GM10847 (cell line): ENCODE measurements around the gene RNF157.

Experiments used
- POLR2A ChIP-seq: IDR thresholded peaks from 2 replicates; pipeline ENCODE4 v1.6.1; 2011; ENCODE audit not compliant: insufficient read length; ENCODE audit errors: extremely low read depth

RNF157 gene

DNA sequence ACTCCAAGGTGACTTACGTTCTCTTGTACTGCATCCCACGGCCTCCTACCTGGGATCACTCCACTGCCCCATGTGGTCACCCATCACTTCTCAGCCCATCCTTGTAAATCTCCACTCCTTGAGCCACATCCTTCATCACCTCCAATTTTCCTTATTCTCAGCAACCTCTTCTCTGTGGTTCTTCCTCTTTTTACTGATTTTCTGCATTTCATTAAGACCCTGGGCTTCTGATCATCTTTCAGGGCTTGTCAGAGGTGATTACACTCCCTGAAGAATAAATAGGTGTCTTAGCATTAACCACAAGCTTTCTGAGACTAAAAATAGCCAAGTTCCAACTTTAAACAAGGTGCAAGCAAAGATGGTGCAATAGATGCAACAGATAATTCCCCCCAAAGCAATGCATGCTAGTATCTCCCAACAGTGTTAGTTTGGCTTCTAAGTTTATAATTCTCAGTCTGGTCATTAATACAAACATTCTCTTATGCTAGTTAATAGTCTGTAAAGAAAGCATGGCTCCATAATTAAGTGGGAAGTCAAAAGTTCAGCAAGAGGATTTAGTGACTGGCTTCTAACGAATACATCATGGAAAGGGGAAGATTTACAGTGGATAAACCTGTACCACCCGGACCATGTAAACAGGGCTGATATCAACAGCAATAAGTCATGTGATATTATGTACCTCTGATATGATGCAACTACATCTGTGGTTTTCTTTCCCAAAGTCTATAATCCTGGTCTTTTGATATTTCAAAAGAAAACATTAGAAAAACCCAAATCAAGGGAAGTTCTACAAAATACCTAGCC lies 51.9 kb downstream of the RNF157 start:
- TF ChIP-seq POLR2A, result no peak

DNA sequence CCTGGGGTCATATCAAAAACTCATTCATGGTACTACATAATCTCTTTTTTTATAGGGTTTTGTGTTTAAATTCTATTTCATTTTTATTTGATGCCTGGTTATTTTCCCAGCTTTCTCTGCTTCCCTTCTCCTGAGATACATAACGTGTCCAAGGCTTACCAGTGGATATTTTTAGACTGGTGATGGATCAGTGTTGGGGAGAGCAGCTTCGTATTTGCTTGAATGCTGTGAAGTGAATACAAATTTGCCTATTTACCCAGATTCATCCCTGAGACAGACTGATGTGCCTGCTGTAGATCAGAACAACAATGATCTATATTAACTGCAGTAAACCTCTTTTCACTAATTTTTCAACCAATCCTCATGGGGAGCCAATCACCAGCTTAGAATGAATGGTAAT lies 56.0 kb downstream of the RNF157 start:
- no peak for TF ChIP-seq POLR2A

DNA sequence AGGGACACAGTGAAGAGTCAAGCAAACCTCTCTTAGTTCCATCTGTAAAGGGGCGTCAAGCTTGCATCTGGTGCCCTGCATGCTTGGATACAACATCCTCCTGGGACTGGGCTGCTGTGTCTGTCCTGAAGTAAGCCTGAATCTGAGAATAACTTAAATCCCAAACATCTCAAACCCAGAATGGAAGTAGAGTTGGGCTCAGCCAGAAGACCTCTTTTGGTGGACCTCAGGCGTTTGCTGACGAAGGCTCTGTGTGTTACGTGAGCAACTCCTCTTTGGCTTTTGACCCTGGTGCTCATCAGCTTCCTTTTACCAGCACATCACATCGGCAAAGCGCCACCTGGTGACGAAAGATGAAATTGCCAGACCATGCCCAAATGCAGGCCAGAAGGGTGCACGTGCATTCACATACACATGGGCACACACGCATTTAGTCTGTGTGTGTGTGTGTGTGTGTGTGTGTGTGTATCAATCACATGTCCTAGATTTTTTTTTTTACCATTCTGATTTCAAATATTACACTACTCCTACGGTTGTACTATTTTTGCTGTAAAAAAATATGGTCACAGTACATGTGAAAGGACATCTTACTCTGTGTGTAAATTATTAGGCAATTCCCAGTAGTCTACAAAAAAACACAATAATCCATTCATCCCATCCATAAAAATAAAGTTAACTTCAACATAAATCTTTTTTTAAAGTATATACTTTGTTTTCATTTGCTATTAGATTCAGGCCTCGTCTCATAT lies 58.1 kb downstream of the RNF157 start:
- no peak for TF ChIP-seq POLR2A

- TF ChIP-seq POLR2A, result no peak
Observed at GRCh38 chr17:76179496-76180467, 60.5 kb downstream of the RNF157 start.

GRCh38 chr17:76178124-76178523 lies 62.2 kb downstream of the RNF157 start:
- no peak for TF ChIP-seq POLR2A

GRCh38 chr17:76176701-76177574 lies 63.4 kb downstream of the RNF157 start:
- no peak for TF ChIP-seq POLR2A

DNA sequence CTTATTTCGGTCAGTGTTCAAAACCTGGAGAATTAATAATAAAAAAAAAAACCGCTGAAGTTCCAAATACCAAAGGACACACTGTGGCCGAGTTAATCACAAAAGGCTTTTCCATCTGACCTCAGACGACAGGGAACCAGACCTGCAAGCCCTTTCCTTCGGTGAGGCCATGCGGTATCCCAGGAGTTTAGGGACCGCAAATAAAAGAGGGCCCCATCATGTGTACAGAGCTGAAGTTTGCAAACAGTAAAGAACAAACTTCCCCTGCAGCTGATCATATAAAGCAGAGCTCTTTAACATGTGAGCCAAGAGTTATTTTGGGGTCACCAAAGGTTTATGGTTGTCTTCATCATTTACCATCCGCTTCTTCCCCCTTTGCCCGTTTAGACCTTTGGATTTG lies 66.3 kb downstream of the RNF157 start:
- TF ChIP-seq POLR2A, result no peak

- no peak for TF ChIP-seq POLR2A
Observed at GRCh38 chr17:76173474-76173873, 66.8 kb downstream of the RNF157 start.

- no peak for TF ChIP-seq POLR2A
Observed at GRCh38 chr17:76171706-76172105, 68.6 kb downstream of the RNF157 start.

DNA sequence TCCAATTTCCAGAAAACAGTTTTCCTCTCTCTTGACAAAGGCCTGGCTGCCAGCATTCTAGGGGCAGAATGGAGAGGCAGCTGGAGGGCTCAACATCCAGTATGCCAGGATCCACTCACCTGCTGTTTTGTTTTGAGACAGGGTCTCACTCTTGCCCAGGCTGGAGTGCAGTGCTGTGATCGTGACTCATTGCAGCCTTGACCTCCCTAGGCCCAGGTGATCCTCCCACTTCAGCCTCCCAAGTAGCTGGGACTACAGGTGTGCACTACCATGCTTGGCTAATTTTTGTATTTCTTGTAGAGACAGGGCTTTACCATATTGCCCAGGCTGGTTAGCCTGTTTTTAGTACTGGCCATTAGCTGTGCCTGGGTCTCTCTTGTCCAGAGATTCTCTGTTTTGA lies 70.2 kb downstream of the RNF157 start:
- no peak for TF ChIP-seq POLR2A

DNA sequence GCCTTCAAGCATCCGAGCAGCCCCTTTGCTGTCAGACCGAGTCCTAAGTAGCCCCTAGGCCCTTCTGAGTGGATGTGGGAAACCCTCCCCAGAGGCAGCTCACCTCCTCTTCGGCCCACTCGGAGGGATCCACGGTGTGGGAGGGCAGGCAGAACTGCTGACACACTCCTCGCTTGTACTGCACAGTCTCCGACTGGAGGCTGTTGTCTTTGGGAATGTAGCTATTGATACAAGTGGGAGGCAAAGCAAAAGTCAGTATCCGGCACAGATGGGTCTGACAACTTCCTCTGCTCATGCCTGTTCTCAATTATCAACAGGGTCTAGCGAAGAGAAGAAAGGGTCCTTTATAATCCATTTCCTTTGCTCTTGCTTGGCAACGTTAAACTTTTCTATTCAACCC lies 73.4 kb downstream of the RNF157 start:
- TF ChIP-seq POLR2A, result no peak

GRCh38 chr17:76166168-76166567 lies 74.1 kb downstream of the RNF157 start:
- TF ChIP-seq POLR2A, result no peak

DNA sequence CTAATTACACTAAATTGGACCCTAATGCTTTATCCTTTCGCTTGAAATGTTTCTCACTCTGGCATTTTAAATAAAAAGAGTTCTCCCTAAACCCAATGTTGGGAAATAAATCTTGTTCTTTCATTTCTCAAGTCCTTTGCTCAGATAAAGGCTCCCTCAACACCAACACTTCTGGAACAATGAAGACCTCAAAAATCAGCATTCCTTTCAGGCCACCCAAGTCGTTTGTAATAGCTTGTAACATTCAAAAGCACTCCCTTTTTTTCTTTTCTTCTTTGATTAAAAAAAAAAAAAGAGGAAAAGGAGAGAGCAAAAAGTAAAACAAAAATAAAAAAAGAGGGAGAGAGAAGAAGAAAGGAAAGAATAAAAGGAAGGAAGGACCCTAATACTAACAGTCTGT lies 76.0 kb downstream of the RNF157 start:
- no peak for TF ChIP-seq POLR2A

DNA sequence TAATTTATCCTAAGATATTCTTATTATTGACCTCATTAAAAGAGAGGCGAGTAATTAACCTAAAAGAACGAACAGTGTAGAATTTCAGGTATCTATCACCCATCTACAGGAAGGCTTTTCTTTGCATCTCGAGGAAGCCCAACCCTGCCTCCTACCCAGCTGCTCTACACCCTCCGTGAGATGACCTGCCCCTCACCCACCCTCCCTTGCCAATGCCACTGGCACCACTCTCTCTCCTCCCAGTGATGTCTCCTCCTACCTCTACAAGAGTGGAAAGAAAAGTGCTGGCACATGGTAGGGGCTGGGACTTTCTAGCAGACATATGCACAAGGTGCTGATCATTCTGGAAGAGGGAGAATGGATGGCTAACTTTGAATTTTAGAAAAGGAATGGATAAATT lies 76.4 kb downstream of the RNF157 start:
- no peak for TF ChIP-seq POLR2A

- no peak for TF ChIP-seq POLR2A
Observed at GRCh38 chr17:76161619-76162266, 78.5 kb downstream of the RNF157 start.
